Muscle layer of duodenum (tissue), 2 donors: ENCODE data around the gene ALKBH6.

Experiments
- H3K27ac ChIP-seq: one replicate; pipeline ENCODE4 v1.7.0; 2013; ENCODE audit warnings: mild to moderate bottlenecking, low read length
- H3K27me3 ChIP-seq: one replicate; pipeline ENCODE4 v1.7.0; 2013; ENCODE audit warnings: low read depth, mild to moderate bottlenecking, control low read depth, low read length
- H3K36me3 ChIP-seq, 2 donors: one replicate each; pipeline ENCODE4 v1.7.0; 2013; ENCODE audit warnings: low read length in 2 of 2, control low read depth in 1 of 2, mild to moderate bottlenecking in 1 of 2; ENCODE audit not compliant: insufficient read depth in 2 of 2, control insufficient read depth in 1 of 2
- H3K4me1 ChIP-seq, 2 donors: one replicate each; pipeline ENCODE4 v1.7.0; 2013; ENCODE audit warnings: low read length in 2 of 2, mild to moderate bottlenecking in 2 of 2, control low read depth in 1 of 2, moderate library complexity in 1 of 2; ENCODE audit not compliant: insufficient read depth in 2 of 2, control insufficient read depth in 1 of 2
- H3K4me3 ChIP-seq, 2 donors: one replicate each; pipeline ENCODE4 v1.7.0; 2013; ENCODE audit warnings: low read length in 2 of 2, low read depth in 1 of 2, mild to moderate bottlenecking in 1 of 2
- H3K9me3 ChIP-seq, 2 donors: one replicate each; pipeline ENCODE4 v1.7.0; 2013; ENCODE audit warnings: low read length in 2 of 2, control low read depth in 1 of 2, mild to moderate bottlenecking in 1 of 2; ENCODE audit not compliant: control insufficient read depth in 1 of 2
- donor health status: healthy.

Gene ALKBH6

DNA sequence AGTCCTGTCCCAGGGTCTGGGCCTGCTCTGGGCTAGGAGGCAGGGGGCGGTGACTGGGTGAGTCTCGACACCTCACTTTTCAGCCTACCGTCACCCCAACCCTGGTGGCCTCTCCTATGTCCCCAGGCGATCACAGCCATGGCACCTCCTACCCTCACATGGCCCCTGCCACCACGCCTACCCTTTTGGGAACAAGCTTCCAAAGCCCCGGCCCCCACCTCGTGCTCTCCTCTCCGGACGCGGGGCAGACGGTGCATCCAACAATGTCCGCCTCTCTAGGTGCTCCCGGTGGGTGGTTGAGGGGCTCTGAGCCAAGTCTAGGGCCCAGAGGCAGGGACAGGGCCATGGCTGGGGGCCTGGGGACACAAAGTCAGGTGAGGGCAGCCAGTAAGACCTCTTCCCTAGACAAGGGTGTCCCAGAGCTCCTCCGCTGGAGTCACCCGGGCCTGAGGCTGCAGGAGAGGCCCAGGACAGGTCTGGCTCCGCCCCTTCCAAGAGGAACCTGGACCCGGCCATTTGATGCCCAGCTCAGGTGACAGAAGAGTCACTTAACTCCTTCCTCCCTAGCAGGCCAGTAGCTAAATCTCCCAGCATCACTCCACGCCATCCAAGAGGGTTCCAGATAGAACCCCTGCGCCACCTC lies 5.6 kb downstream of the ALKBH6 start, which contains the start of gene SYNE4:
Gene SYNE4, minus strand, starts transcription at position 478 of the 643 bp plus-strand sequence. Its CDS starts 132 bp downstream, at position 346.
- Histone ChIP-seq H3K36me3 (no peaks in the 10 kb centered on the region), H3K4me3 (peak within 1 kb of the TSS; percentile 33 to 48), H3K27me3 (no peaks in the 10 kb centered on the region), H3K4me1 (peaks cover 3 to 12% of the 10 kb centered on the region in 2 donors), H3K27ac (no peak within 1 kb of the TSS), H3K9me3 (no peaks in the 10 kb centered on the region)

DNA sequence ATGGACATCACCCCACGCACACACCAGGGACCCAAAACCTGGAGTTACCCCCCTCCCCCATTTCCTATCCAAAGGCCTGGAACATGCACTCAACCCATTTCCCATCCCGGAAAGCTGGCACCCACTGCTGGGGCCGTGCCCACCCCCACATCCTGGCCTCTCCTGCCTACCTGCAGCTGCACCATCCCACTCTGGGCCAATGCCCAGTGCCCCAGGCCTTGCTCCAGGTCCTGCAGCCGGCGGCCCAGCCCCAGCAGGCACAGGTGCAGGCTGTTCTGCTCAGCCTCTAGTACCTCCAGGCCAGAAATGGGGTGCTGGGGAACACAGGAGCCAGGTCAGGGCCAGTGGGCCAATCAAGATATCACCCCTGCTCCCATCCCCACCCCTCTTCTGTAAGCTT lies 7.1 kb downstream of the ALKBH6 start:
- no peak overlapping the region for H3K27ac ChIP-seq

DNA sequence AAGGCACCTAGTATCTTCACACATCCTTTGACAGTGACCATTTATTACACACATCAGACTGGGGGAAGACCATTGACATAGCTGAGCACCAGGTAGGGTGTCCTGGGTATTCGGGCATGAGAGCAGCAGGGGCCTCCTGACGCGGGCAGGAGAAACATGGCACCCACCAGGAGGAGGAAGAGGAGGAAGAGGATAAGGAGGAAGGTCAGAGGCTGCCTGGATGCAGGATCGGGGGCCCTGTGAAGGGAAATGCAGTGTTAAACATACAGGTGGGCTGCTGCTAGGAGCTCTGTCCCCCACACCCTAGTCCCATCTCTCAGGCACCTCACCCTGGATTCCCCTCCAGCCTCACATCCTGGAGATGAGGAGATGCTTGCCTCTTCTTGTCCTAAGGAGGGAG lies 10.7 kb downstream of the ALKBH6 start:
- Histone ChIP-seq H3K27ac (no peak overlapping the region), H3K36me3 (peaks cover 0 to 12% of the 10 kb centered on the region in 2 donors), H3K4me3 (no peak overlapping the region), H3K4me1 (peaks cover 4 to 13% of the 10 kb centered on the region in 2 donors), H3K9me3 (no peaks in the 10 kb centered on the region), H3K27me3 (no peaks in the 10 kb centered on the region)

More for the DNA sequence above, 7.1 kb downstream of the ALKBH6 start:
- no peak overlapping the region for H3K4me3 ChIP-seq
- peaks cover 3 to 7% of the 10 kb centered on the region in 2 donors for H3K4me1 ChIP-seq
- H3K27me3 ChIP-seq, result no peaks in the 10 kb centered on the region
- peaks cover 0 to 5% of the 10 kb centered on the region in 2 donors for H3K36me3 ChIP-seq
- no peaks in the 10 kb centered on the region for H3K9me3 ChIP-seq

DNA sequence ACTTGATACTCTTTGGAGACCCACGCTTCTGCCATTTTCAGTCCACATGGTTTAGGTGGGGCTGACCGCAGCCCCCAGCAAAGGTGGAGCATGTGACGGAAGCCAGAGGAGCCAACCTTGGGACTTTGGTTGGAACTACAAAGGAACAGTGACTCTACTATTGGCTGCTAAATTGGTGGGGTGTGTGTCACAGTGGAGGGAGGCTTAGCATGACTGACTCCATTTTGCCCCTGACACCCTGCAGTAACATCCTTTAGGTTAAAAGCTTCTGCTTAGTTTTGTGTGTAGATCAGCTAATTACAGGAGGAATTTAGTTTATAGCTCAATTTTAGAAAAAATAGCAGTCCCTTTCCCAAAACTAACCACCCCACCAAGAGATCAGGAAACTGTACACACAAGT lies 12.4 kb downstream of the ALKBH6 start:
- H3K27me3 ChIP-seq, result no peaks in the 10 kb centered on the region
- H3K4me3 ChIP-seq, result no peak overlapping the region
- peaks cover 5 to 24% of the 10 kb centered on the region in 2 donors for H3K4me1 ChIP-seq
- peaks cover 5 to 12% of the 10 kb centered on the region in 2 donors for H3K36me3 ChIP-seq
- H3K27ac ChIP-seq, result no peak overlapping the region
- H3K9me3 ChIP-seq, result no peaks in the 10 kb centered on the region

GRCh38 chr19:35996777-35997176 lies 17.2 kb downstream of the ALKBH6 start:
- no peaks in the 10 kb centered on the region for H3K27me3 ChIP-seq
- H3K9me3 ChIP-seq, result no peaks in the 10 kb centered on the region
- H3K36me3 ChIP-seq, result peaks cover 5 to 7% of the 10 kb centered on the region in 2 donors
- peak overlapping the region; percentile 67 to 96 for H3K4me3 ChIP-seq
- H3K4me1 ChIP-seq, result peaks cover 13 to 41% of the 10 kb centered on the region in 2 donors
- H3K27ac ChIP-seq, result no peak overlapping the region

- peaks cover 13 to 41% of the 10 kb centered on the region in 2 donors for H3K4me1 ChIP-seq
- no peaks in the 10 kb centered on the region for H3K9me3 ChIP-seq
- H3K4me3 ChIP-seq, result peak within 1 kb of the TSS; percentile 67 to 96
- H3K27ac ChIP-seq, result peak within 1 kb of the TSS; percentile 36
- no peaks in the 10 kb centered on the region for H3K27me3 ChIP-seq
- H3K36me3 ChIP-seq, result peaks cover 0 to 5% of the 10 kb centered on the region in 2 donors
Measured at GRCh38 chr19:35995048-35995993, 18.7 kb downstream of the ALKBH6 start, which contains the start of gene SDHAF1. SDHAF1 (plus strand) TSS chr19:35995188; CDS start chr19:35995275, 87 bp downstream.

GRCh38 chr19:35993923-35994598 lies 20.0 kb downstream of the ALKBH6 start:
- no peak overlapping the region for H3K27ac ChIP-seq
- H3K36me3 ChIP-seq, result peaks cover 0 to 5% of the 10 kb centered on the region in 2 donors
- peak overlapping the region; percentile 50 to 56 for H3K4me3 ChIP-seq
- peaks cover 11 to 32% of the 10 kb centered on the region in 2 donors for H3K4me1 ChIP-seq
- no peaks in the 10 kb centered on the region for H3K27me3 ChIP-seq
- no peaks in the 10 kb centered on the region for H3K9me3 ChIP-seq

- H3K27me3 ChIP-seq, result no peaks in the 10 kb centered on the region
- no peak overlapping the region for H3K27ac ChIP-seq
- no peaks in the 10 kb centered on the region for H3K9me3 ChIP-seq
- no peak overlapping the region for H3K4me3 ChIP-seq
- H3K4me1 ChIP-seq, result peaks cover 9 to 28% of the 10 kb centered on the region in 2 donors
- peaks cover 0 to 5% of the 10 kb centered on the region in 2 donors for H3K36me3 ChIP-seq
Measured at GRCh38 chr19:35992907-35993765, 20.9 kb downstream of the ALKBH6 start.

- no peaks in the 10 kb centered on the region for H3K27me3 ChIP-seq
- no peak overlapping the region for H3K27ac ChIP-seq
- H3K9me3 ChIP-seq, result no peaks in the 10 kb centered on the region
- H3K4me3 ChIP-seq, result no peak overlapping the region
- no peaks in the 10 kb centered on the region for H3K36me3 ChIP-seq
- peaks cover 9 to 26% of the 10 kb centered on the region in 2 donors for H3K4me1 ChIP-seq
Measured at GRCh38 chr19:35991731-35992450, 22.1 kb downstream of the ALKBH6 start.
